Measurements from ENCODE around the gene POGK. TPM values are rescaled to one million over a fixed set of nuclear protein-coding genes. Genes with fewer than 3 reads are reported as not detected.

POGK gene
- total and polyA plus RNA-seq, 9 of the 15 experiments (the other 6 are each of a cell fraction or from before 2014, with no cell fraction given), result 6.1 to 44.5 (median 24.3) TPM

DNA sequence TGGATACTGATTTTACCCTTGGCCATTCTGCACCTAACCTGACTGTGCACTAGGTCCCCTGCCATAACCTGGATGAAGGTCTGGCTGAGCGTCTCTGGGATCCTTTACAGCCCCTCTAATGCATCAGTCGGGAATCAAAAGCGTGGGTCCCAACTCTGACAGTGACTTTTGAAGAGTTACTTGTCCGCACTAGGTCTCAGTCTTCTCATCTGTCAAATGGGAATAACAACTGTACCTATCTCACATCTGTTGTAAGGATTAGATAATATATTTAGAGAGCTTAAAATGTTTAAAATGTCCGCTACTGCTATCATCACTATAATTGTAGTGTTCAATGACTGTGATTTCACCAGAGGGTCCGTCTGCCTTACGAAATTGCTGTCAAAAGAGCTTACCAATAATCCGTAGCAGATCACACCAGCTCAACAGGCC, 36.0 kb downstream of the POGK start (continued):
- TF ChIP-seq HMG20A (CRISPR knock-in tag; conservative IDR thresholded peaks at IDR 0.05) (no peak), ERF (CRISPR knock-in tag; IDR thresholded peaks at IDR 0.05) (no peak), MAFK (IDR thresholded peaks at IDR 0.05; ENCODE audit: low read length) (no peak), CREBBP (IDR thresholded peaks at IDR 0.05; ENCODE audit: low read depth, low read length) (no peak), RBM14 (IDR thresholded peaks at IDR 0.05; ENCODE audit: borderline replicate concordance, insufficient read depth, low read depth, low read length) (no peak), SMARCA5 (IDR thresholded peaks at IDR 0.05) (peak; percentile 90), ZFX (CRISPR knock-in tag; IDR thresholded peaks at IDR 0.05) (no peak), WHSC1 (IDR thresholded peaks at IDR 0.05; ENCODE audit: low read length) (no peak), ZNF274 (IDR thresholded peaks at IDR 0.05; ENCODE audit: borderline replicate concordance, low read depth, low read length) (no peak), ZNF143 (CRISPR knock-in tag; IDR thresholded peaks at IDR 0.05) (no peak), CHD4 (IDR thresholded peaks at IDR 0.05; ENCODE audit: insufficient read depth, insufficient replicate concordance, low read depth, low read length, poor library complexity, severe bottlenecking) (peak; percentile 97), ZNF586 (CRISPR knock-in tag; conservative IDR thresholded peaks at IDR 0.05) (no peak), ZNF766 (CRISPR knock-in tag; conservative IDR thresholded peaks at IDR 0.05) (0 out of 2 replicates have a peak, but pooled peaks have one; percentile 25), NR2C2 (CRISPR knock-in tag; IDR thresholded peaks at IDR 0.05) (no peak), NR2C2 (tag; IDR thresholded peaks at IDR 0.05) (no peak), PCBP1 (IDR thresholded peaks at IDR 0.05; ENCODE audit: low read depth, low read length, poor library complexity, severe bottlenecking) (no peak)
- TF ChIP-seq, protein P1, sequence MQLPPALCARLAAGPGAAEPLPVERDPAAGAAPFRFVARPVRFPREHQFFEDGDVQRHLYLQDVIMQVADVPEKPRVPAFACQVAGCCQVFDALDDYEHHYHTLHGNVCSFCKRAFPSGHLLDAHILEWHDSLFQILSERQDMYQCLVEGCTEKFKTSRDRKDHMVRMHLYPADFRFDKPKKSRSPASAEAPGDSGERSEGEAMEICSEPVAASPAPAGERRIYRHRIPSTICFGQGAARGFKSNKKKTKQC (CRISPR knock-in tag; IDR thresholded peaks at IDR 0.05), result no peak
- TF ChIP-seq, protein P2, sequence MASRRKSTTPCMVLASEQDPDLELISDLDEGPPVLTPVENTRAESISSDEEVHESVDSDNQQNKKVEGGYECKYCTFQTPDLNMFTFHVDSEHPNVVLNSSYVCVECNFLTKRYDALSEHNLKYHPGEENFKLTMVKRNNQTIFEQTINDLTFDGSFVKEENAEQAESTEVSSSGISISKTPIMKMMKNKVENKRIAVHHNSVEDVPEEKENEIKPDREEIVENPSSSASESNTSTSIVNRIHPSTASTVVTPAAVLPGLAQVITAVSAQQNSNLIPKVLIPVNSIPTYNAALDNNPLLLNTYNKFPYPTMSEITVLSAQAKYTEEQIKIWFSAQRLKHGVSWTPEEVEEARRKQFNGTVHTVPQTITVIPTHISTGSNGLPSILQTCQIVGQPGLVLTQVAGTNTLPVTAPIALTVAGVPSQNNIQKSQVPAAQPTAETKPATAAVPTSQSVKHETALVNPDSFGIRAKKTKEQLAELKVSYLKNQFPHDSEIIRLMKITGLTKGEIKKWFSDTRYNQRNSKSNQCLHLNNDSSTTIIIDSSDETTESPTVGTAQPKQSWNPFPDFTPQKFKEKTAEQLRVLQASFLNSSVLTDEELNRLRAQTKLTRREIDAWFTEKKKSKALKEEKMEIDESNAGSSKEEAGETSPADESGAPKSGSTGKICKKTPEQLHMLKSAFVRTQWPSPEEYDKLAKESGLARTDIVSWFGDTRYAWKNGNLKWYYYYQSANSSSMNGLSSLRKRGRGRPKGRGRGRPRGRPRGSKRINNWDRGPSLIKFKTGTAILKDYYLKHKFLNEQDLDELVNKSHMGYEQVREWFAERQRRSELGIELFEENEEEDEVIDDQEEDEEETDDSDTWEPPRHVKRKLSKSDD (conservative IDR thresholded peaks at IDR 0.05; ENCODE audit: low read length), result no peak
- TF ChIP-seq, protein P3, sequence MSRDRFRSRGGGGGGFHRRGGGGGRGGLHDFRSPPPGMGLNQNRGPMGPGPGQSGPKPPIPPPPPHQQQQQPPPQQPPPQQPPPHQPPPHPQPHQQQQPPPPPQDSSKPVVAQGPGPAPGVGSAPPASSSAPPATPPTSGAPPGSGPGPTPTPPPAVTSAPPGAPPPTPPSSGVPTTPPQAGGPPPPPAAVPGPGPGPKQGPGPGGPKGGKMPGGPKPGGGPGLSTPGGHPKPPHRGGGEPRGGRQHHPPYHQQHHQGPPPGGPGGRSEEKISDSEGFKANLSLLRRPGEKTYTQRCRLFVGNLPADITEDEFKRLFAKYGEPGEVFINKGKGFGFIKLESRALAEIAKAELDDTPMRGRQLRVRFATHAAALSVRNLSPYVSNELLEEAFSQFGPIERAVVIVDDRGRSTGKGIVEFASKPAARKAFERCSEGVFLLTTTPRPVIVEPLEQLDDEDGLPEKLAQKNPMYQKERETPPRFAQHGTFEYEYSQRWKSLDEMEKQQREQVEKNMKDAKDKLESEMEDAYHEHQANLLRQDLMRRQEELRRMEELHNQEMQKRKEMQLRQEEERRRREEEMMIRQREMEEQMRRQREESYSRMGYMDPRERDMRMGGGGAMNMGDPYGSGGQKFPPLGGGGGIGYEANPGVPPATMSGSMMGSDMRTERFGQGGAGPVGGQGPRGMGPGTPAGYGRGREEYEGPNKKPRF (IDR thresholded peaks at IDR 0.05; ENCODE audit: low read depth, low read length), result no peak
- TF ChIP-seq, protein P4, sequence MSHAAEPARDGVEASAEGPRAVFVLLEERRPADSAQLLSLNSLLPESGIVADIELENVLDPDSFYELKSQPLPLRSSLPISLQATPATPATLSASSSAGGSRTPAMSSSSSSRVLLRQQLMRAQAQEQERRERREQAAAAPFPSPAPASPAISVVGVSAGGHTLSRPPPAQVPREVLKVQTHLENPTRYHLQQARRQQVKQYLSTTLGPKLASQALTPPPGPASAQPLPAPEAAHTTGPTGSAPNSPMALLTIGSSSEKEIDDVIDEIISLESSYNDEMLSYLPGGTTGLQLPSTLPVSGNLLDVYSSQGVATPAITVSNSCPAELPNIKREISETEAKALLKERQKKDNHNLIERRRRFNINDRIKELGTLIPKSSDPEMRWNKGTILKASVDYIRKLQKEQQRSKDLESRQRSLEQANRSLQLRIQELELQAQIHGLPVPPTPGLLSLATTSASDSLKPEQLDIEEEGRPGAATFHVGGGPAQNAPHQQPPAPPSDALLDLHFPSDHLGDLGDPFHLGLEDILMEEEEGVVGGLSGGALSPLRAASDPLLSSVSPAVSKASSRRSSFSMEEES (CRISPR knock-in tag; IDR thresholded peaks at IDR 0.05), result no peak
